DND-41 (cell line): ENCODE measurements around the gene C9orf50.

Experiments used
- EZH2 ChIP-seq: IDR thresholded peaks from 3 replicates; pipeline ENCODE4 v1.6.1; 2012; ENCODE audit warnings: borderline replicate concordance, low read depth, mild to moderate bottlenecking, moderate library complexity, low read length, inconsistent platforms; ENCODE audit not compliant: severe bottlenecking
- TF ChIP-seq, protein P1 (sequence below): IDR thresholded peaks from 2 replicates; pipeline ENCODE4 v1.5.1; 2012; ENCODE audit warnings: borderline replicate concordance, low read length, moderate library complexity, mild to moderate bottlenecking; ENCODE audit not compliant: poor library complexity, severe bottlenecking; ENCODE audit errors: extremely low read depth

DNA sequence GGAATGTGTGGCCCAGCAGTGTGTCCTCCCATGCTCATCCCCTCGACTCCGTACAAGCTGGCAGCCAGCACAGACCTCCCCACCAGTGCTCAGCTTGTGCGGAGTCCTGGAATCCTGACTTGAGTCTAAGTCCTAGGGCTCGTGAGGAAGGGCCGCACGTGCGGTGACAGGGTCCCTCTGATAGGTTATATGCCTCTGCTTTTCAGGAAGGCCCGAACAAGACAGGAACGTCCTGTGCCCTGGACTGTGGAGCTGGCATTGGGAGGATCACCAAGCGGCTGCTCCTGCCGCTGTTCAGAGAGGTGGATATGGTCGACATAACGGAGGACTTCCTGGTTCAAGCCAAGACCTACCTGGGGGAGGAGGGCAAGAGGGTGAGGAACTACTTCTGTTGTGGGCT lies 12.9 kb upstream of the C9orf50 start:
- TF ChIP-seq, protein P1, sequence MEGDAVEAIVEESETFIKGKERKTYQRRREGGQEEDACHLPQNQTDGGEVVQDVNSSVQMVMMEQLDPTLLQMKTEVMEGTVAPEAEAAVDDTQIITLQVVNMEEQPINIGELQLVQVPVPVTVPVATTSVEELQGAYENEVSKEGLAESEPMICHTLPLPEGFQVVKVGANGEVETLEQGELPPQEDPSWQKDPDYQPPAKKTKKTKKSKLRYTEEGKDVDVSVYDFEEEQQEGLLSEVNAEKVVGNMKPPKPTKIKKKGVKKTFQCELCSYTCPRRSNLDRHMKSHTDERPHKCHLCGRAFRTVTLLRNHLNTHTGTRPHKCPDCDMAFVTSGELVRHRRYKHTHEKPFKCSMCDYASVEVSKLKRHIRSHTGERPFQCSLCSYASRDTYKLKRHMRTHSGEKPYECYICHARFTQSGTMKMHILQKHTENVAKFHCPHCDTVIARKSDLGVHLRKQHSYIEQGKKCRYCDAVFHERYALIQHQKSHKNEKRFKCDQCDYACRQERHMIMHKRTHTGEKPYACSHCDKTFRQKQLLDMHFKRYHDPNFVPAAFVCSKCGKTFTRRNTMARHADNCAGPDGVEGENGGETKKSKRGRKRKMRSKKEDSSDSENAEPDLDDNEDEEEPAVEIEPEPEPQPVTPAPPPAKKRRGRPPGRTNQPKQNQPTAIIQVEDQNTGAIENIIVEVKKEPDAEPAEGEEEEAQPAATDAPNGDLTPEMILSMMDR, result no peak
- TF ChIP-seq EZH2, result no peak
